GM12873 (cell line): ENCODE measurements around the gene CCDC197.

Experiments used
- TF ChIP-seq, protein P1 (sequence below): IDR thresholded peaks from 2 replicates; pipeline ENCODE4 v1.5.1; 2012; ENCODE audit warnings: low read depth, mild to moderate bottlenecking, moderate library complexity, low read length, control low read depth; ENCODE audit not compliant: insufficient read depth; ENCODE audit errors: missing control alignments

CCDC197 gene

DNA sequence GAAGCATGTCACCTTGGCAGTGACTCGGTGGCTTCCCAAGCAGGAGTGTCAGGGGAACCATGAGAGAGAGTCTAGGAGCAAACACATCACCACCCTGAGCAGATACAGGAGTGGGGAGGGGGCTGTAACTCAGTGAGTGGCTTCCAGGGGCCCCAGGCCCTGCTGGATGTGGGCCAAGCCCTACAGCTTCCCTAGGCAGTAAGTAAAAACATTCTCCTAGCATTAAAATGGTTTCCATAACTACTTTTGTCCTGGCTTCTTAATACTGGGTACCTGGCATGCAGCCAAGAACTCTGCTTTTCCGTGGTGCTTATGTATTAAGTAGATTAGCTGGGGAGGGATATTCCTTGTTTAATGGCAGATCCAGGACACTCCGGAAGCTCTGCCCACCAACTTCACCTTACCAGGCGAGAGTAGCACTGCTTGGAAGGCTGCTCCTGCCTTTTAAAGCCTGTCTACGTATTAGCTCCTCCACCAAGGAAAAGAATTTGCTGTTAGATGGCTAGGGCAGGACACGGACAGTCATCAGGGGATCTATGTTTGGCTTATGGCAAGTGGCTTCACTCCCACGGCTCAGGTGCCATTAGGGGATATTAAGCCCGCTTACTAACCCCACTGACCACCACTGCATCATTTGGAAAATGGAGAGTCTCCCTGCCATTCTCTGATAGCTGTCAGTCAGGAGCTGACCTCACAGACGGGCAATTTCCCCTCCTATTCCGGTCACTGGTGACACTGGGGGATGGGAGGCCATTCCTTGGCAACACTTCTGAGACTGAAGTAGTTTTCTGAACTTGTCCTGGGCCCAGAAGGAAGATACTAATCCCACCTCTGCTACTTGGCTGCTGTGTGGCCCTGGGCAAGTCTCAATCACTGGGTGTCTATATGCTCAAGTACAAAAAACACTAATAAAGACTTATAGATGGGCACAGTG is 51.9 kb downstream of the CCDC197 start:
- TF ChIP-seq, protein P1, sequence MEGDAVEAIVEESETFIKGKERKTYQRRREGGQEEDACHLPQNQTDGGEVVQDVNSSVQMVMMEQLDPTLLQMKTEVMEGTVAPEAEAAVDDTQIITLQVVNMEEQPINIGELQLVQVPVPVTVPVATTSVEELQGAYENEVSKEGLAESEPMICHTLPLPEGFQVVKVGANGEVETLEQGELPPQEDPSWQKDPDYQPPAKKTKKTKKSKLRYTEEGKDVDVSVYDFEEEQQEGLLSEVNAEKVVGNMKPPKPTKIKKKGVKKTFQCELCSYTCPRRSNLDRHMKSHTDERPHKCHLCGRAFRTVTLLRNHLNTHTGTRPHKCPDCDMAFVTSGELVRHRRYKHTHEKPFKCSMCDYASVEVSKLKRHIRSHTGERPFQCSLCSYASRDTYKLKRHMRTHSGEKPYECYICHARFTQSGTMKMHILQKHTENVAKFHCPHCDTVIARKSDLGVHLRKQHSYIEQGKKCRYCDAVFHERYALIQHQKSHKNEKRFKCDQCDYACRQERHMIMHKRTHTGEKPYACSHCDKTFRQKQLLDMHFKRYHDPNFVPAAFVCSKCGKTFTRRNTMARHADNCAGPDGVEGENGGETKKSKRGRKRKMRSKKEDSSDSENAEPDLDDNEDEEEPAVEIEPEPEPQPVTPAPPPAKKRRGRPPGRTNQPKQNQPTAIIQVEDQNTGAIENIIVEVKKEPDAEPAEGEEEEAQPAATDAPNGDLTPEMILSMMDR, result no peak

GRCh38 chr14:94049625-94050023 is 52.5 kb downstream of the CCDC197 start:
- TF ChIP-seq, protein P1, result no peak

DNA sequence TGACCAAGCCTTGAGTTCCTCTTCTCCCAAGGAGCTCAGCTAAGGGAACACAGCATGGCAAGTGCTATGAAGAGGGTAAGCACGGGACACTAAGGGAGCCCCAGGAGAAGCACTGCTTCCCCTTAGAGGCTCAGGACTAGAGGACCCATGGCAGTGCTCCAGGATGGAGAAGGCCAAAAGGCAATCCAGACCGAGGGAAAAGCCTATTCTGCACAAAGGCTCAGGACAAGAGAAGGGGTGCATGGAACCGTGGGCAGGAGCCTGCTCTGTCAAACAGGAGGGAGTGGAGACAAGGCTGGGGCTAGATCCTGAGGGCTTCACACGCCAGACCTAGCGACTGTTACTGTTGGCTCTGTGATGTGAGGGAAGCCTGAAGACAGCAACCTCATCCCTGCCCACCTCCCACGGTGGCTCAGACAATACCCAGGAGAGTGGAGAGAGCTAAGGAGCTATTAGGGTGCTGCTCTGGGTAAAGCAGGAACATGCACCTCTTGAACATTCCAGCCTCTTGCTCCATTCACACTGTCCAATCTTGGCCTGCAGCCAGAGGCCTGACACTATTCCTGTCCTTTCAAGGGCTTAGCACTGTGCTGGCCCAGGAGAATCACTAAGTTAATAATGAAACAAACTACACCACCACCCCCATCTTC is 53.3 kb downstream of the CCDC197 start:
- TF ChIP-seq, protein P1, result no peak

DNA sequence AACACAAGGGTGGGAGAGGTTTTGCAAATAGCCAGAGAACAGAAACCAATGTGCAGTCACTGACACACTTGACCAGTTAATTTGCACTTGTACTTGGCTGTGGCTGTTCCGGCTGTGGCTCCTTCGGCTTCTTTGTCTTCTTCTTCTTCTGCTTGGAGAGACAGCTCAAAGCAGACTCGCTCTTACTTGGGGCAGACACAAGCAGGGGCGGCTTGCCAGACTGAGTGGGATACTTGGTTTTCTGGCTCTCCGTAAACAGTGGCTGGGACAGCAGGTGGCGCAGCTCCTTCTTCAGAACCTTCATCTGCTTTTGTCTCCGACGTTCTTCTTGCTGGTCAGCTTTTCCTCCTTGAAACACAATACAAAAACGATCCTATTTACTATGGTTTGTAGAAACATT is 54.0 kb downstream of the CCDC197 start:
- TF ChIP-seq, protein P1, result no peak

- TF ChIP-seq, protein P1, result no peak
These were observed 54.7 kb downstream of the CCDC197 start for GRCh38 chr14:94051779-94052178.

GRCh38 chr14:94052199-94052598 is 55.1 kb downstream of the CCDC197 start:
- TF ChIP-seq, protein P1, result no peak

DNA sequence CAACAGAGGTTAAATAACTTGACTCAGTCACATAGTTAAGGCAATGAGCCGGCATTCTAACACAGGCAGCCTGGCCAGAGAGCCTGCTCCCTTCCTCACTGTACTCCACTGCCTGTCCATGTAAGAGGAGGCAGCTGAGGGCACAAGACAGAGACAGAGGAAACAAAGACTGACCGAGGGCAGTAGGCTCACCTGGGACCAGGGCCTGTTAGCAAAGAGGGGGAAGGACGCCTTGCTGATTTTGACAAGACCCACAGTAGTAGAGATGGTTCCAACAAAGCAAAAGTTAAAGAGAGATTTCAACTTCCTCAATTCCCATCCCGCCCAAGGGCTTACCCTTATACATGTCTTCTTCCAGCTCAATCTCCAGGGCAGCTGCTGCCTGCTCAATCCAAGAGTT is 55.6 kb downstream of the CCDC197 start:
- TF ChIP-seq, protein P1, result no peak
